Measurements from ENCODE around the gene KIFC3.

The KIFC3 gene

GRCh38 chr16:57764006-57764340, 38.3 kb downstream of the KIFC3 start:
- ATAC-seq (ENCODE audit: low read depth) (no peak), DNase-seq (ENCODE audit: low spot score in 2 of 2) (no peak)
- no peak overlapping the region for H3K27ac Mint-ChIP-seq
- no peaks in the 10 kb centered on the region for H3K36me3 Mint-ChIP-seq
- no peaks in the 10 kb centered on the region for H3K4me1 Mint-ChIP-seq
- no peaks in the 10 kb centered on the region for H3K9me3 Mint-ChIP-seq
- no peak overlapping the region for H3K4me3 Mint-ChIP-seq
- H3K27me3 Mint-ChIP-seq = peaks cover 4% of the 10 kb centered on the region

GRCh38 chr16:57763285-57764005, 38.8 kb downstream of the KIFC3 start:
- no peak overlapping the region for H3K4me3 Mint-ChIP-seq
- H3K9me3 Mint-ChIP-seq = no peaks in the 10 kb centered on the region
- no peaks in the 10 kb centered on the region for H3K4me1 Mint-ChIP-seq
- H3K27ac Mint-ChIP-seq = no peak overlapping the region
- H3K36me3 Mint-ChIP-seq = no peaks in the 10 kb centered on the region
- peaks cover 4% of the 10 kb centered on the region for H3K27me3 Mint-ChIP-seq
- ATAC-seq (ENCODE audit: low read depth) (no peak), DNase-seq (ENCODE audit: low spot score in 2 of 2) (no peak)

GRCh38 chr16:57762365-57763040, 39.8 kb downstream of the KIFC3 start:
- Mint-ChIP-seq H3K27ac (no peak overlapping the region), H3K9me3 (no peaks in the 10 kb centered on the region), H3K36me3 (no peaks in the 10 kb centered on the region), H3K4me1 (no peaks in the 10 kb centered on the region), H3K4me3 (no peak overlapping the region), H3K27me3 (peaks cover 4% of the 10 kb centered on the region)
- ATAC-seq (ENCODE audit: low read depth) (no peak), DNase-seq (ENCODE audit: low spot score in 2 of 2) (no peak)

GRCh38 chr16:57761957-57762356, 40.3 kb downstream of the KIFC3 start:
- Mint-ChIP-seq H3K4me1 (no peaks in the 10 kb centered on the region), H3K27me3 (peaks cover 4% of the 10 kb centered on the region), H3K36me3 (no peaks in the 10 kb centered on the region), H3K9me3 (no peaks in the 10 kb centered on the region), H3K4me3 (no peak overlapping the region), H3K27ac (no peak overlapping the region)
- DNase-seq (ENCODE audit: low spot score in 2 of 2) (no peak), ATAC-seq (ENCODE audit: low read depth) (no peak)

DNA sequence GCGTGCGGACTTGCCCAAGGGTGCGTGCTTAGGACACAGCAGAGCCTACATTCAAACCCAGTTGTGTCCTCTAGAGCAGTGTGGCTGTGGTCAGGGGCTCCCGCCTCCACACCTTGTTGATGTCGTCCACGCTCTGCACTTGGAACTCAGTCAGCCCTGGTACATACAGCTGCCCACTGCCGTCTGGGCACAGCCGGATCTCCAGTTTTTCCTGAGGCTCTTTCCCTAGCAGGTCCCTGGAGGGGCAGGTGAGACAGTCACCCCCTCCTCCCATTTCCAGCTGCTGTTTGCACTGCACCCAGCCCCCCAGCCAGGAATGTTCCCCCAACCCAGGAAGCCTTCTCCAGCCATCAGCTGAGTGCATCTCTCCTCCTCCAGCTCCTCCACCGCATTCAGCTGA, 41.0 kb downstream of the KIFC3 start:
- DNase-seq (ENCODE audit: low spot score in 2 of 2) (no peak), ATAC-seq (ENCODE audit: low read depth) (no peak)
- peaks cover under 1% of the 10 kb centered on the region for H3K36me3 Mint-ChIP-seq
- no peak overlapping the region for H3K4me3 Mint-ChIP-seq
- H3K27me3 Mint-ChIP-seq = peaks cover 4% of the 10 kb centered on the region
- H3K9me3 Mint-ChIP-seq = no peaks in the 10 kb centered on the region
- H3K27ac Mint-ChIP-seq = no peak overlapping the region
- no peaks in the 10 kb centered on the region for H3K4me1 Mint-ChIP-seq

GRCh38 chr16:57760357-57761160, 41.7 kb downstream of the KIFC3 start:
- Mint-ChIP-seq H3K27ac (no peak overlapping the region), H3K27me3 (peaks cover 4% of the 10 kb centered on the region), H3K36me3 (peaks cover 4% of the 10 kb centered on the region), H3K4me3 (no peak overlapping the region), H3K9me3 (no peaks in the 10 kb centered on the region), H3K4me1 (no peaks in the 10 kb centered on the region)
- DNase-seq (ENCODE audit: low spot score in 2 of 2) = no peak
- ATAC-seq (ENCODE audit: low read depth) = no peak

- Mint-ChIP-seq H3K27ac (no peak overlapping the region), H3K27me3 (peaks cover 4% of the 10 kb centered on the region), H3K36me3 (peaks cover 4% of the 10 kb centered on the region), H3K4me3 (no peak overlapping the region), H3K9me3 (no peaks in the 10 kb centered on the region), H3K4me1 (no peaks in the 10 kb centered on the region)
- ATAC-seq (ENCODE audit: low read depth) (no peak), DNase-seq (ENCODE audit: low spot score in 2 of 2) (no peak)
These were observed 42.5 kb downstream of the KIFC3 start for GRCh38 chr16:57759541-57760356.

DNA sequence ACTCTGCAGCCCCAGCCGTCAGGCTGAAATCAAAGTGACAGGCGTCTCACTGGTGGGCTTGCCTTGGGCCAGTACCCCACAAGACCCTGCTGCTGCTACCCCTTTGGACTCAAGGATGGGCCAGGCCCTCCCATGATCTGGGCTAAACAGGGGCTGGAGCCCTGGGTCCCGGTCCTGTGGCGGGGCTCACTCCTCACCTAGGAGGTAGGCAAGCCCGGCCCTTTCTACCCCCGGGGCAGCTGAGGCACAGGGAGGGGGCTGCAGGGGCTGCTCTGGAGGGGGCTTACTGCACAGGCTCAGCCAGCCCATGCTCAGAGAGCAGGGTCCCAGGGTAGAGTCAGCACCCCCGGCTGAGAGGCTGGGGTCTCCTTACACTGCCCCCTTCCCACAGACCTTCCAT, 43.2 kb downstream of the KIFC3 start:
- H3K36me3 Mint-ChIP-seq = peaks cover 5% of the 10 kb centered on the region
- no peak overlapping the region for H3K4me3 Mint-ChIP-seq
- no peaks in the 10 kb centered on the region for H3K4me1 Mint-ChIP-seq
- H3K9me3 Mint-ChIP-seq = no peaks in the 10 kb centered on the region
- no peak overlapping the region for H3K27ac Mint-ChIP-seq
- DNase-seq (ENCODE audit: low spot score in 2 of 2) (no peak), ATAC-seq (ENCODE audit: low read depth) (no peak)
- peaks cover 3% of the 10 kb centered on the region for H3K27me3 Mint-ChIP-seq

- peaks cover 3% of the 10 kb centered on the region for H3K27me3 Mint-ChIP-seq
- ATAC-seq (ENCODE audit: low read depth) (no peak), DNase-seq (ENCODE audit: low spot score in 2 of 2) (no peak)
- peaks cover 7% of the 10 kb centered on the region for H3K36me3 Mint-ChIP-seq
- H3K4me1 Mint-ChIP-seq = no peaks in the 10 kb centered on the region
- no peak overlapping the region for H3K4me3 Mint-ChIP-seq
- H3K9me3 Mint-ChIP-seq = no peaks in the 10 kb centered on the region
- no peak overlapping the region for H3K27ac Mint-ChIP-seq
These were observed 43.8 kb downstream of the KIFC3 start for GRCh38 chr16:57758331-57759117.

- Mint-ChIP-seq H3K4me3 (no peak overlapping the region), H3K27ac (no peak overlapping the region)
- no peak for ATAC-seq (ENCODE audit: low read depth)
These were observed 44.4 kb downstream of the KIFC3 start for GRCh38 chr16:57757883-57758282.

DNA sequence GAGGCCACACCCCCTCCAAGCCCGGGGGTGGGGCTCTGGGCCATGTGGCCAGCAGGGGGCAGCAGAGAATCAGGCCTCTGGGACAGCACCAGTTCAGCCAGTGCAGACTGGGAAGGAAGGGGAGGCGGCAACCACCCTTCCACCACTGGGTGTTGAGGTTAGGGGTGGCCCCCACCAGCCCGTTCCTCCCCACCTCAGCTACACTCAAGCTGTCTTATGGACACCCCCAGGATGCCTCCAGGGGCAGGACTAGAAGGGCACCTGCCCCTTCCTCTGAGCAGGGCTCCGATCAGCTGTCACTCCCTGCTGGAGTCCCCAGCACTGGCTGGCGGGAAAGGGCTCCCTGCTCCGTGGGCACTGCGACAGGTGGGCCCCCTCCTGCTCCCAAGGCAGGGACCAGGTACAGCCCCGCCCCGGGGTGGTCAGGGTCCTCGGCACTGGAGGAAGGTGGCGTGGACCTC, 44.9 kb downstream of the KIFC3 start:
- ATAC-seq (ENCODE audit: low read depth) = peak; percentile 97
- Mint-ChIP-seq H3K36me3 (peaks cover 7% of the 10 kb centered on the region), H3K9me3 (no peaks in the 10 kb centered on the region), H3K4me3 (no peak overlapping the region), H3K4me1 (no peaks in the 10 kb centered on the region), H3K27me3 (peaks cover 2% of the 10 kb centered on the region), H3K27ac (no peak overlapping the region)
- peak; percentile 75 to 85 for DNase-seq (ENCODE audit: low spot score in 2 of 2)

More at GRCh38 chr16:57757883-57758282, 44.4 kb downstream of the KIFC3 start:
- Mint-ChIP-seq H3K27me3 (peaks cover 2% of the 10 kb centered on the region), H3K4me1 (no peaks in the 10 kb centered on the region), H3K9me3 (no peaks in the 10 kb centered on the region), H3K36me3 (peaks cover 7% of the 10 kb centered on the region)
- DNase-seq (ENCODE audit: low spot score in 2 of 2) = no peak

GRCh38 chr16:57756424-57757325, 45.6 kb downstream of the KIFC3 start:
- Mint-ChIP-seq H3K9me3 (no peaks in the 10 kb centered on the region), H3K4me1 (no peaks in the 10 kb centered on the region), H3K27me3 (no peaks in the 10 kb centered on the region), H3K36me3 (peaks cover 10% of the 10 kb centered on the region), H3K4me3 (no peak overlapping the region), H3K27ac (no peak overlapping the region)
- DNase-seq (ENCODE audit: low spot score in 2 of 2) (no peak), ATAC-seq (ENCODE audit: low read depth) (no peak)
